NB4 (cell line): ENCODE results near the gene STX4.

Experiments used
- CTCF ChIP-seq: IDR thresholded peaks from one replicate; pipeline ENCODE4 v1.5.1; 2012; ENCODE audit warnings: low read depth, low read length
- POLR2A ChIP-seq: IDR thresholded peaks from 2 replicates; pipeline ENCODE4 v1.6.1; 2011; ENCODE audit warnings: mild to moderate bottlenecking; ENCODE audit not compliant: insufficient read length; ENCODE audit errors: extremely low read depth

- TF ChIP-seq POLR2A (no peak), CTCF (no peak)
These were observed 50.6 kb downstream of the STX4 start for GRCh38 chr16:31083981-31084380.
